Measurements from ENCODE around the gene ADAMTSL2. TPM values are rescaled to one million over a fixed set of nuclear protein-coding genes. Genes with fewer than 3 reads are reported as not detected.
A peak's percentile ranks its signal among the peaks of the same experiment; 100 is the strongest.

Gene ADAMTSL2
- polyA plus RNA-seq, 2 of the 4 experiments (the other 2 are of a cell fraction), result not detected

DNA sequence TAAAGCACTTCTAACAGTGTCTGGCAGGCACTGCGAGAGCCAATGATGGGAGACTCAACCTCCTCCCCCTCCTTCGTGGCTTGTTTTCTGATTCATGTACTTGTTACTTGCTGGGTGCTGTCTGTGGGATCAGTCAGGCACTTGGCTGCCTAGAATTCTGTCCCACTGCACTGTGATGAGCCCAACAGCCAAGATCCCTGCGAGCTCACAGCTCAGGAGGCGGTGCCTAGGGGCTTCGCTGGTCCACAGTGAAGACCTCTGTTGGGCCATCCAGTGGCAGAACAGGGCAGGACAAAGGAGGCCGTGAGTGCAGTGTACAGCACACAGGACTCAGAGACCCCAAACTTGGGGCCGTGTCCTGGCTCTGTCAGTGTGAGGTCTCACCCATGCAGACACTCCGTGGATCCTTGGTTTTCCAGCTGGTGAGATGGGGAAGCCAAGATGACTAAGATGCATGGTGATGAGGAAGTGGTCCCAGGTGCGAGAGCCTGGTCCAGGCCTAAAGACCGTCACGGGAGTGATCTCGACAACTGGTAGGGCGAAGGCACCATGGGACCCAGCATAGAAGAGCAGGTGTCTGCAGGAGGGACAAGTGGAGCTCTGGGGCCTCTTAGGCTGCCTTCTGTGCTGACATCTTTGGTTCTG is 29.2 kb upstream of the ADAMTSL2 start:
- peaks cover 30% of the 10 kb centered on the region for H3K9me3 ChIP-seq
- TF ChIP-seq RAD21 (conservative IDR thresholded peaks at IDR 0.05 in 1 of 2, IDR thresholded peaks at IDR 0.05 in 1 of 2) (no peak), EP300 (IDR thresholded peaks at IDR 0.05) (no peak)
- peaks cover 13% of the 10 kb centered on the region for H3K4me1 ChIP-seq
- 72% methylated on average over 12 of the region's 13 CpGs for WGBS (ENCODE audit: missing lambda C conversion rate)
- no peak for DNase-seq (ENCODE audit: low read depth in 1 of 2, low spot score in 1 of 2)
- no peak overlapping the region for H3K4me3 ChIP-seq
- ChIA-PET CTCF (interaction anchor here (0.9 to 1.3 kb wide), 4 partner anchors 9 to 24 kb away, joined by 3 to 5 read pairs (median 4); no protein-coding TSS in a partner anchor), POLR2A (no interaction called here)
- no peak for FAIRE-seq
- H3K27ac ChIP-seq, result no peak overlapping the region
- H3K4me2 ChIP-seq, result no peak overlapping the region
- ATAC-seq, result no peak

DNA sequence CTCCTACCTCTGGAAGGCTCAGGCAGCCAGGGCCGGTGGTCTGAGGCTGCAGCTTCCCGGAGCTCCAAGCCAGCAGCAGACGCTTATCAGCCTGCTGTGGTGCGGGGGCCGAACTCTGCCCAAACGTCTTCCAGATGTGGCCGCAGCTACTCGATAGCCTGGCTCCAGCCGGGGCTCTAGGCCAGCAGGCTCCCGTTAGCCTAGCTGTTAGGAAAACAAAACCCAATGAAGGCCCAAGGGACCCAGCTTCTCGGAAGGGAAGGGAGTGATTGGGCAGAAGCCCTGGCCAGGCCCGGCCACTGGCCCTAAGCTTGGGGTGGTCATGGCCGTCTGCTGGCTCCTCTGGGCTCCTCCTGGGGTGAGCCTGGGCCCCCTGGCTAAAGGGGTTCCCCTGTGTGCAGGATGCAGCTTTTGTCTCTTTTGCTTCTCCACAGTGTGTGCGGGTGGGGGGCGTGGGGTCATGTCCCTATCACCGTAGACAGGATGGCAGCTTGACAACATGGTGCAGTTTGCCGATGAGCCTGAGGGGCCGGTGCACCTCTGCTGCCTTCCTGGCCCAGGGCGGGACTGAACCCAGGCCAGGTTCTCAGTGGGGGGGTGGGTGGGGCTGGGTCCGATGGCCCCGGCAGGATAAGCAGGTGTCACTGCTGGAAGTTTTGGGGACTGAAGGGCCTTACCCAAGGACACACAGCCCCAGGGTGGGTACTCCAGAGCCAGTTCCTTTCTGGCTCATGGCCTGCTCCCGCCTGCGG is 28.4 kb upstream of the ADAMTSL2 start:
- WGBS (ENCODE audit: missing lambda C conversion rate), result 73% methylated on average over 16 of the region's 23 CpGs
- TF ChIP-seq TP53 (CRISPR knock-in tag; IDR thresholded peaks at IDR 0.05) (no peak), NFE2L2 (conservative IDR thresholded peaks at IDR 0.05; ENCODE audit: low read length) (no peak), PBX3 (IDR thresholded peaks at IDR 0.05) (no peak), POLR2A (IDR thresholded peaks at IDR 0.05; ENCODE audit: low read length) (no peak), JUN (IDR thresholded peaks at IDR 0.05) (no peak), BHLHE40 (IDR thresholded peaks at IDR 0.05; ENCODE audit: low read depth, low read length) (no peak)
- no peak overlapping the region for H3K4me3 ChIP-seq
- H3K27ac ChIP-seq, result no peak overlapping the region
- POLR2A ChIA-PET, result no interaction called here
- CTCF ChIA-PET, result interaction anchor here (0.7 to 1.3 kb wide), 6 partner anchors 10 to 24 kb away, joined by 3 to 5 read pairs (median 3); no protein-coding TSS in a partner anchor
- H3K4me1 ChIP-seq, result peaks cover 13% of the 10 kb centered on the region
- DNase-seq (ENCODE audit: low read depth in 1 of 2, low spot score in 1 of 2), result no peak
- FAIRE-seq, result no peak
- H3K4me2 ChIP-seq, result no peak overlapping the region
- ATAC-seq, result peak in 1 of 2 experiments; percentile 10; a peak in 1 of 6 replicates
- peaks cover 27% of the 10 kb centered on the region for H3K9me3 ChIP-seq

DNA sequence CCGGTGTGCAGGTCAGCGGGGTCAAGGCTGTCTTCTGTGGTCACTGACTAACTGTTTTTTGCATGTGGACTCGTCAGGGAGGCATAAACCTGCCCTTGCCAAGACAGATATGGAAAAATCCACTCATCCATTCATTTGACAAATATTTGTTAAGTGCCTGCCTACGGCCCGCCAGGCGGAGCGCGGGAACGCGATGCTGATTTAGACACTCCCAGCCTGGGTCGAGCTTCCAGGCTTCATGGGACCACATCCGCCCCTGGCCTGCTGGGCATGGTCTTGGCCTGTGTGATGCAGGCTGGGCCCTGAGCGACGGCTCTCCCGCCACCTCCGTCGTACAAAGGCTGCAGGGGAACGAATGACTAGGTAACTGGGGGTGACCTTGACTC is 27.9 kb upstream of the ADAMTSL2 start:
- no peak overlapping the region for H3K27ac ChIP-seq
- CTCF ChIA-PET, result interaction anchor here (0.7 to 1.3 kb wide), 4 partner anchors 10 to 23 kb away, joined by 3 to 4 read pairs (median 3); no protein-coding TSS in a partner anchor
- peaks cover 21% of the 10 kb centered on the region for H3K9me3 ChIP-seq
- ATAC-seq (peak in 1 of 2 experiments; percentile 47; a peak in 3 of 6 replicates), DNase-seq (ENCODE audit: low read depth in 1 of 2, low spot score in 1 of 2) (peak in 1 of 2 experiments; percentile 31), FAIRE-seq (no peak)
- H3K4me2 ChIP-seq, result no peak overlapping the region
- POLR2A ChIA-PET, result no interaction called here
- H3K4me3 ChIP-seq, result no peak overlapping the region
- 66% methylated on average over 18 of the region's 18 CpGs for WGBS (ENCODE audit: missing lambda C conversion rate)
- TF ChIP-seq, protein P1, sequence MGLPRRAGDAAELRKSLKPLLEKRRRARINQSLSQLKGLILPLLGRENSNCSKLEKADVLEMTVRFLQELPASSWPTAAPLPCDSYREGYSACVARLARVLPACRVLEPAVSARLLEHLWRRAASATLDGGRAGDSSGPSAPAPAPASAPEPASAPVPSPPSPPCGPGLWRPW (IDR thresholded peaks at IDR 0.05), result no peak
- TF ChIP-seq TP53 (CRISPR knock-in tag; IDR thresholded peaks at IDR 0.05), result no peak
- TF ChIP-seq CEBPB (IDR thresholded peaks at IDR 0.05), result no peak
- no peak for TF ChIP-seq JUN (IDR thresholded peaks at IDR 0.05)
- no peak for TF ChIP-seq RCOR1 (IDR thresholded peaks at IDR 0.05; ENCODE audit: low read depth, low read length)
- no peak for TF ChIP-seq PHF8 (IDR thresholded peaks at IDR 0.05; ENCODE audit: borderline replicate concordance, low read depth)
- no peak for TF ChIP-seq CHD4 (IDR thresholded peaks at IDR 0.05; ENCODE audit: borderline replicate concordance)
- TF ChIP-seq KDM5A (IDR thresholded peaks at IDR 0.05), result no peak
- TF ChIP-seq HOXB13 (CRISPR knock-in tag; IDR thresholded peaks at IDR 0.05; ENCODE audit: low read depth), result no peak
- TF ChIP-seq BHLHE40 (IDR thresholded peaks at IDR 0.05; ENCODE audit: low read depth, low read length), result no peak
- TF ChIP-seq EP300 (IDR thresholded peaks at IDR 0.05), result no peak
- TF ChIP-seq FOSB (CRISPR knock-in tag; IDR thresholded peaks at IDR 0.05), result no peak
- TF ChIP-seq TFCP2L1 (CRISPR knock-in tag; IDR thresholded peaks at IDR 0.05), result no peak
- TF ChIP-seq SREBF2 (IDR thresholded peaks at IDR 0.05), result no peak
- TF ChIP-seq ZNF302 (CRISPR knock-in tag; IDR thresholded peaks at IDR 0.05), result no peak
- H3K4me1 ChIP-seq, result peaks cover 13% of the 10 kb centered on the region
